Astrocyte (in vitro differentiated cells and primary cell): Measurements from ENCODE around the gene CHST9.

ENCODE experiments used
- EZH2 ChIP-seq: IDR thresholded peaks from 2 replicates; pipeline ENCODE4 v1.6.1; 2012; ENCODE audit warnings: mild to moderate bottlenecking, low read length, inconsistent platforms; ENCODE audit not compliant: insufficient read depth
- TF ChIP-seq, protein P1 (sequence below): IDR thresholded peaks from 2 replicates; pipeline ENCODE4 v1.5.1; 2011; ENCODE audit warnings: low read depth, mild to moderate bottlenecking, inconsistent platforms, low read length, moderate library complexity; ENCODE audit not compliant: insufficient read depth

- TF ChIP-seq EZH2 = no peak
- TF ChIP-seq, protein P1, sequence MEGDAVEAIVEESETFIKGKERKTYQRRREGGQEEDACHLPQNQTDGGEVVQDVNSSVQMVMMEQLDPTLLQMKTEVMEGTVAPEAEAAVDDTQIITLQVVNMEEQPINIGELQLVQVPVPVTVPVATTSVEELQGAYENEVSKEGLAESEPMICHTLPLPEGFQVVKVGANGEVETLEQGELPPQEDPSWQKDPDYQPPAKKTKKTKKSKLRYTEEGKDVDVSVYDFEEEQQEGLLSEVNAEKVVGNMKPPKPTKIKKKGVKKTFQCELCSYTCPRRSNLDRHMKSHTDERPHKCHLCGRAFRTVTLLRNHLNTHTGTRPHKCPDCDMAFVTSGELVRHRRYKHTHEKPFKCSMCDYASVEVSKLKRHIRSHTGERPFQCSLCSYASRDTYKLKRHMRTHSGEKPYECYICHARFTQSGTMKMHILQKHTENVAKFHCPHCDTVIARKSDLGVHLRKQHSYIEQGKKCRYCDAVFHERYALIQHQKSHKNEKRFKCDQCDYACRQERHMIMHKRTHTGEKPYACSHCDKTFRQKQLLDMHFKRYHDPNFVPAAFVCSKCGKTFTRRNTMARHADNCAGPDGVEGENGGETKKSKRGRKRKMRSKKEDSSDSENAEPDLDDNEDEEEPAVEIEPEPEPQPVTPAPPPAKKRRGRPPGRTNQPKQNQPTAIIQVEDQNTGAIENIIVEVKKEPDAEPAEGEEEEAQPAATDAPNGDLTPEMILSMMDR = no peak
Measured at GRCh38 chr18:27171993-27172392, 13.1 kb downstream of the CHST9 start.
